Nephron progenitor cell (in vitro differentiated cells): Measurements from ENCODE around the gene SPAG7.
A peak's percentile ranks its signal among the peaks of the same experiment; 100 is the strongest.

Experiments used
- DNase-seq: peaks from one replicate; pipeline ENCODE4 v3.0.0; 2021
- H3K27ac Mint-ChIP-seq: 2 replicates; pipeline ENCODE4 v1.8.0; 2021; ENCODE audit warnings: mild to moderate bottlenecking, moderate library complexity, mixed read lengths
- H3K27me3 Mint-ChIP-seq: 2 replicates; pipeline ENCODE4 v1.8.0; 2021; ENCODE audit warnings: mild to moderate bottlenecking, low read depth, mixed read lengths; ENCODE audit not compliant: poor library complexity
- H3K36me3 Mint-ChIP-seq: 2 replicates; pipeline ENCODE4 v1.8.0; 2021; ENCODE audit warnings: low read depth, mixed read lengths
- H3K4me1 Mint-ChIP-seq: 2 replicates; pipeline ENCODE4 v1.8.0; 2021; ENCODE audit warnings: mixed read lengths
- H3K4me3 Mint-ChIP-seq: 2 replicates; pipeline ENCODE4 v1.8.0; 2021; ENCODE audit warnings: mild to moderate bottlenecking, moderate library complexity, mixed read lengths
- H3K9me3 Mint-ChIP-seq: 2 replicates; pipeline ENCODE4 v1.8.0; 2021; ENCODE audit warnings: mild to moderate bottlenecking, moderate library complexity, mixed read lengths
- CTCF ChIP-seq: fragments of 200-600 bp; sonication (generic); IDR thresholded peaks from 2 replicates; pipeline ENCODE4 v1.5.0; 2021; ENCODE audit warnings: antibody characterized with exemption

The SPAG7 gene

GRCh38 chr17:4980644-4981216 lies 13.1 kb upstream of the SPAG7 start:
- H3K4me3 Mint-ChIP-seq: peak overlapping the region; percentile 21
- DNase-seq: peak; percentile 58

GRCh38 chr17:4978726-4979125 lies 11.1 kb upstream of the SPAG7 start:
- Mint-ChIP-seq H3K9me3 (no peaks in the 10 kb centered on the region), H3K4me3 (no peak overlapping the region), H3K27me3 (peaks cover 3% of the 10 kb centered on the region), H3K4me1 (peaks cover 17% of the 10 kb centered on the region), H3K36me3 (peaks cover 28% of the 10 kb centered on the region), H3K27ac (no peak overlapping the region)
- no peak for DNase-seq
- no peak for TF ChIP-seq CTCF

More at GRCh38 chr17:4980644-4981216, 13.1 kb upstream of the SPAG7 start:
- peak; percentile 75 for TF ChIP-seq CTCF
- Mint-ChIP-seq H3K9me3 (no peaks in the 10 kb centered on the region), H3K4me1 (peaks cover 20% of the 10 kb centered on the region), H3K27ac (peak overlapping the region; percentile 6), H3K27me3 (peaks cover 5% of the 10 kb centered on the region), H3K36me3 (peaks cover 22% of the 10 kb centered on the region)

DNA sequence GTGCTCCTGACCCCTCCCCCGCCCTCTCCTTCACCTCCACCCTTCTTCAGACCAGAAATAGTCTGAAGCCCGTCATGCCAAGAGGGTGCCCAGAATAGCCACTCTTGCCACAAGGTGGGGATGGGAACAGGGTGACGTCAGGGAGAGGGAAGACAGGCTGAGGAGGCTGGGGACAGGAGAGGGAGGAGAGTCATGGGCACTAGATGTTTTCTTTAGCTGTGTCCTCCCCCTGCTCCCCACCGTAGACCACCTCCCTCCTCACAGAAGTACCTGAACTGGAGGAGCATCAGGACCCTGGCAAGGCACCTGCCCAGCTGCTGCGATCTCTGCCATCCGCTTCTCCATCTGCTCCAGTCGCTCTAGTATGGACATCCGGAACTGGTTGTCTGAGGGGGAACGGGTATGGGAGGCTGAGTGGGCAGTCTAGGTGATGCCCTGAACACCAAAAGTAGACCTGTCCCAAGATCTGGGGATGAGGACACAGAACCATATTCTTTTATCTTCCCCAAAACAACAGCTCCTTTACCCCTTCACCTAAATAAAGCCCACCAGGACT lies 6.6 kb upstream of the SPAG7 start:
- Mint-ChIP-seq H3K36me3 (peaks cover 37% of the 10 kb centered on the region), H3K4me3 (no peak overlapping the region), H3K4me1 (peaks cover 16% of the 10 kb centered on the region), H3K9me3 (no peaks in the 10 kb centered on the region), H3K27ac (peak overlapping the region; percentile 53), H3K27me3 (peaks cover 10% of the 10 kb centered on the region)
- no peak for TF ChIP-seq CTCF
- no peak for DNase-seq

DNA sequence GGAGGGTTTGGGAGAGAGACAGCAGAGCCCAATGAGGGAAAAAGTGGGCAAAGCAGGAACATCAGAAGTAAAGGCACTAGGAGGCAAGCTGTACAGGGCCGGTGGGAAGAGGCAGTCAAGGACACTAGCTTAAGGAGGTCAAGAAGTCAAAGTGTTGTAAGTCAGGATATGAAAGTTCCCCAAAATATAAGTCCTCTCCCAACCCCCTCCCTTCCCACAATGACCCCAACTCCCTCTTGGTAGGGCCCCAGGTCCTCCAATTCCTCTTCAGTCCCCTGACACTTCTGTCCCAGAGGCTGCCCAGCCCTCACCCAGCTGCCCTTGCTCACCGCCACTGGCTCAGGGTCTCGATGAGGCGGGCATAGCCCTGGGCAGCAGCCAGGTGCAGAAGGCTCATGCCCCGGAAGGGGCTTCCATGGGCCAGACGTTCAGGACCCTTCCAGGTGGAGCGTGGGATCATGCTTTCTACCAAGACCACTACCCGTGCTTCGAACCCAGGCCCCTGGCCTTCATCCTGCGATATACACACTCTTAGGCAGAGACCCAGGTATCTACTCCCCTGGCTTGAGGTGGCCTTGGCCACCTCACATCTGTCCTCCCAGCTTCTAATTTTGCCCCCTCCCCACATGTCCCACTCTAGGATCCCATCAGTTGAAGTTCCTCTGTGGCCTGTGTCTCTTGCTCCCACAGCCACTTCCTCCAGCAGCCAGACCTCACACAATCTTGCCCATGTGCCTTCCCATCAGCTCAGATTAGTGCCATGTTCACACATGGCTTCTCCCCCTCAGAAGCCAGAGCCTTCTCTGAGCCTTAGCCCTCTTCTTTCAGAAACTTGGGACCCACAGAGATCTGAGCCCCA lies 5.9 kb upstream of the SPAG7 start:
- Mint-ChIP-seq H3K4me1 (peaks cover 15% of the 10 kb centered on the region), H3K4me3 (no peak overlapping the region), H3K27me3 (peaks cover 10% of the 10 kb centered on the region), H3K36me3 (peaks cover 37% of the 10 kb centered on the region), H3K27ac (peak overlapping the region; percentile 53), H3K9me3 (no peaks in the 10 kb centered on the region)
- TF ChIP-seq CTCF: no peak
- DNase-seq: no peak

DNA sequence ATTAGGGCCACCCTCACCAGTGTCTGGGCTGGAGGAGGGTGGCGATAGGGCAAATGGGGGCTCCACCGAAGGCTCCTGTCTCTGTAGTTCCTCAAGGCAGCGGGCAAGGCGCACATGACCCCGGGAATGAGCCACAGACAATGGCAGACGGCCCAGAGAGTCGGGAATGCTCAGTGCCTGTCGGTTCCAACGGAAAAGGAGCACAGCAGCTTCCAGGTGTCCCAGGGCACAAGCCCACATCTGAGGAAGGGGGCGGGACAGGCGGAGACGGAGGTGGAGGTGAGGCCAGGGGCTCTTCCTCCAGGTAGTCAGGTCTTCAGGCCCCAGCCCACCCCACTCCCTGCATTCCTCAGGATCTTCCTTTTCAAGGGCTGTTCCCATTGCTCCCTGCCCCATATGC lies 5.1 kb upstream of the SPAG7 start:
- Mint-ChIP-seq H3K4me3 (peak overlapping the region; percentile 16), H3K27ac (peak overlapping the region; percentile 57), H3K27me3 (peaks cover 10% of the 10 kb centered on the region), H3K36me3 (peaks cover 34% of the 10 kb centered on the region), H3K4me1 (peaks cover 15% of the 10 kb centered on the region), H3K9me3 (no peaks in the 10 kb centered on the region)
- DNase-seq: no peak
- TF ChIP-seq CTCF: no peak
